Mammary epithelial cell (primary cell): Measurements from ENCODE around the gene DENND2D.

Source experiments
- EZH2 ChIP-seq: IDR thresholded peaks from 2 replicates; pipeline ENCODE4 v1.6.1; 2012; ENCODE audit warnings: low read length, inconsistent platforms, borderline replicate concordance
- TF ChIP-seq, protein P1 (sequence below), 2 donors: IDR thresholded peaks in 1 of 2; conservative IDR thresholded peaks in 1 of 2; 2 replicates each; pipeline ENCODE4 v1.5.1; 2011 to 2012; ENCODE audit warnings: inconsistent platforms in 2 of 2, low read length in 2 of 2, mild to moderate bottlenecking in 2 of 2, control low read depth in 1 of 2, low read depth in 1 of 2; ENCODE audit not compliant: insufficient read depth in 1 of 2; ENCODE audit errors: extremely low read depth in 1 of 2

DNA sequence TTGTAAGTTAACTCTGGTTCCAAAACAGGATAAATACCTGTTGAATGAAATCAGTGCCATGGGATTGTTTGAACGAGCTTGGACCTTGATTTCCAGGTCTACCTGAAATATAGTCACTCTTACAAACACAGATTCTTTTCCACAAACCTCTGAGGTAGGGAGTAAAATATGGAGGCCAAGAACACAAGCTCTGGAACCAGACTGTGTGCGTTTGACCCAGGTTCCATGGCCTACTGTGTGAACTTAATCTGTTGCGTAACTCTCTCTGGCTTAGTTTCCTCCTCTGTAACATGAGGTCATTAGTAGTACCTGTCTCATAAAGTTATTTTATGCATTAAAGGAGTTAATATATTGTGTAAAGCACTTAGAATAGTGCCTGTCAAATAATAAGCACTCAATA is 25.1 kb downstream of the DENND2D start:
- TF ChIP-seq EZH2: no peak
- TF ChIP-seq, protein P1, sequence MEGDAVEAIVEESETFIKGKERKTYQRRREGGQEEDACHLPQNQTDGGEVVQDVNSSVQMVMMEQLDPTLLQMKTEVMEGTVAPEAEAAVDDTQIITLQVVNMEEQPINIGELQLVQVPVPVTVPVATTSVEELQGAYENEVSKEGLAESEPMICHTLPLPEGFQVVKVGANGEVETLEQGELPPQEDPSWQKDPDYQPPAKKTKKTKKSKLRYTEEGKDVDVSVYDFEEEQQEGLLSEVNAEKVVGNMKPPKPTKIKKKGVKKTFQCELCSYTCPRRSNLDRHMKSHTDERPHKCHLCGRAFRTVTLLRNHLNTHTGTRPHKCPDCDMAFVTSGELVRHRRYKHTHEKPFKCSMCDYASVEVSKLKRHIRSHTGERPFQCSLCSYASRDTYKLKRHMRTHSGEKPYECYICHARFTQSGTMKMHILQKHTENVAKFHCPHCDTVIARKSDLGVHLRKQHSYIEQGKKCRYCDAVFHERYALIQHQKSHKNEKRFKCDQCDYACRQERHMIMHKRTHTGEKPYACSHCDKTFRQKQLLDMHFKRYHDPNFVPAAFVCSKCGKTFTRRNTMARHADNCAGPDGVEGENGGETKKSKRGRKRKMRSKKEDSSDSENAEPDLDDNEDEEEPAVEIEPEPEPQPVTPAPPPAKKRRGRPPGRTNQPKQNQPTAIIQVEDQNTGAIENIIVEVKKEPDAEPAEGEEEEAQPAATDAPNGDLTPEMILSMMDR (conservative IDR thresholded peaks at IDR 0.05 in 1 of 2, IDR thresholded peaks at IDR 0.05 in 1 of 2; ENCODE audit: extremely low read depth in 1 of 2, insufficient read depth in 1 of 2, low read depth in 1 of 2, low read length in 2 of 2): no peak
